ENCODE results near the gene FBXW11. TPM values are rescaled to one million over a fixed set of nuclear protein-coding genes. Genes with fewer than 3 reads are reported as not detected.

FBXW11 gene
- polyA plus RNA-seq, 1 donor (not counting 4 experiments of a cell fraction or from before 2014, with no cell fraction given), result 48.4 TPM

- H3K4me2 ChIP-seq (ENCODE audit: control insufficient read depth, extremely low read depth, insufficient read depth, low read depth, low read length), result no peak overlapping the region
- no peak overlapping the region for H2AFZ ChIP-seq (ENCODE audit: control insufficient read depth, low read length)
- no peak for DNase-seq (ENCODE audit: low read depth, low spot score)
- no peak overlapping the region for H3K27ac ChIP-seq (ENCODE audit: control insufficient read depth, insufficient read depth, low read length)
- H3K36me3 ChIP-seq (ENCODE audit: control insufficient read depth in 2 of 2, extremely low read depth in 1 of 2, insufficient read depth in 2 of 2, low read length in 2 of 2), result peaks cover 0 to 17% of the 10 kb centered on the region in 2 experiments
- no peak overlapping the region for H3K9ac ChIP-seq (ENCODE audit: control insufficient read depth, extremely low read depth, insufficient read depth, low read length)
- H3K9me1 ChIP-seq (ENCODE audit: control insufficient read depth, extremely low read depth, insufficient read depth, low read length), result no peaks in the 10 kb centered on the region
- peaks cover 2% of the 10 kb centered on the region for H3K9me3 ChIP-seq (ENCODE audit: control insufficient read depth, low read depth, low read length)
- peaks cover 3% of the 10 kb centered on the region for H4K20me1 ChIP-seq (ENCODE audit: control insufficient read depth, extremely low read depth, insufficient read depth, low read length)
- peaks cover 35% of the 10 kb centered on the region for H3K4me1 ChIP-seq (ENCODE audit: control insufficient read depth, extremely low read depth, insufficient read depth, low read length)
- H3K4me3 ChIP-seq (ENCODE audit: control insufficient read depth in 2 of 3, extremely low read depth in 1 of 3, insufficient read depth in 2 of 3, low read depth in 1 of 3, low read length in 3 of 3), result no peak overlapping the region
- H3K27me3 ChIP-seq (ENCODE audit: control insufficient read depth, extremely low read depth, insufficient read depth, low read length), result no peaks in the 10 kb centered on the region
- dilution Hi-C loops (cut with MboI; ENCODE audit: extremely low pct_ligation_motif_present, low sequenced_read_pairs), result no loop called here
- FAIRE-seq, result no peak
- peaks cover 72% of the 10 kb centered on the region for H3K79me2 ChIP-seq (ENCODE audit: control insufficient read depth, insufficient read depth, low read length)
- no peak for TF ChIP-seq EZH2 (IDR thresholded peaks at IDR 0.05; ENCODE audit: low read length)
- no peak for TF ChIP-seq CTCF (optimal IDR thresholded peaks at IDR 0.05 in 1 of 3, IDR thresholded peaks at IDR 0.05 in 1 of 3, conservative IDR thresholded peaks at IDR 0.05 in 1 of 3; ENCODE audit: extremely low read depth in 1 of 3, insufficient read depth in 2 of 3, low read length in 3 of 3)
Measured at GRCh38 chr5:171986772-171987171, 19.7 kb downstream of the FBXW11 start.

GRCh38 chr5:171984748-171985419 lies 21.6 kb downstream of the FBXW11 start:
- Histone ChIP-seq H2AFZ (ENCODE audit: control insufficient read depth, low read length) (no peak overlapping the region), H3K9ac (ENCODE audit: control insufficient read depth, extremely low read depth, insufficient read depth, low read length) (no peak overlapping the region), H3K36me3 (ENCODE audit: control insufficient read depth in 2 of 2, extremely low read depth in 1 of 2, insufficient read depth in 2 of 2, low read length in 2 of 2) (peaks cover 0 to 12% of the 10 kb centered on the region in 2 experiments), H3K27me3 (ENCODE audit: control insufficient read depth, extremely low read depth, insufficient read depth, low read length) (no peaks in the 10 kb centered on the region), H3K79me2 (ENCODE audit: control insufficient read depth, insufficient read depth, low read length) (peaks cover 74% of the 10 kb centered on the region), H3K9me3 (ENCODE audit: control insufficient read depth, low read depth, low read length) (no peaks in the 10 kb centered on the region), H3K4me2 (ENCODE audit: control insufficient read depth, extremely low read depth, insufficient read depth, low read depth, low read length) (no peak overlapping the region), H3K27ac (ENCODE audit: control insufficient read depth, insufficient read depth, low read length) (peak overlapping the region; percentile 18), H3K4me3 (ENCODE audit: control insufficient read depth in 2 of 3, extremely low read depth in 1 of 3, insufficient read depth in 2 of 3, low read depth in 1 of 3, low read length in 3 of 3) (no peak overlapping the region), H4K20me1 (ENCODE audit: control insufficient read depth, extremely low read depth, insufficient read depth, low read length) (no peaks in the 10 kb centered on the region), H3K4me1 (ENCODE audit: control insufficient read depth, extremely low read depth, insufficient read depth, low read length) (peaks cover 24% of the 10 kb centered on the region), H3K9me1 (ENCODE audit: control insufficient read depth, extremely low read depth, insufficient read depth, low read length) (no peaks in the 10 kb centered on the region)
- FAIRE-seq (peak; percentile 94), DNase-seq (ENCODE audit: low read depth, low spot score) (peak; percentile 84)
- dilution Hi-C loops (cut with MboI; ENCODE audit: extremely low pct_ligation_motif_present, low sequenced_read_pairs), result no loop called here
- TF ChIP-seq EZH2 (IDR thresholded peaks at IDR 0.05; ENCODE audit: low read length), result no peak
- no peak for TF ChIP-seq CTCF (optimal IDR thresholded peaks at IDR 0.05 in 1 of 3, IDR thresholded peaks at IDR 0.05 in 1 of 3, conservative IDR thresholded peaks at IDR 0.05 in 1 of 3; ENCODE audit: extremely low read depth in 1 of 3, insufficient read depth in 2 of 3, low read length in 3 of 3)

Measured in keratinocyte (primary cell).